Right lobe of liver (tissue), 4 donors: ENCODE data around the gene GRB10.

Source experiments
- POLR2A ChIP-seq: fragments of 450-650 bp; IDR thresholded peaks from one replicate; pipeline ENCODE4 v1.6.1; 2017; ENCODE audit warnings: antibody characterized with exemption, mild to moderate bottlenecking
- TF ChIP-seq, protein P1 (sequence below), 4 donors: fragments of 200-600 bp in 3 of 4; fragments of 450-650 bp in 1 of 4; IDR thresholded peaks; one replicate each; pipeline versions ENCODE4 v1.5.1 to v1.8.0; 2016 to 2022; ENCODE audit warnings: antibody characterized with exemption in 4 of 4, mild to moderate bottlenecking in 2 of 4
- donor health status: DM: no; HTN: no; CAD: no.
- donor health status: DM: no; HTN: no; CAD: no.
- donor health status: DM: no; HTN: yes; CAD: no.

DNA sequence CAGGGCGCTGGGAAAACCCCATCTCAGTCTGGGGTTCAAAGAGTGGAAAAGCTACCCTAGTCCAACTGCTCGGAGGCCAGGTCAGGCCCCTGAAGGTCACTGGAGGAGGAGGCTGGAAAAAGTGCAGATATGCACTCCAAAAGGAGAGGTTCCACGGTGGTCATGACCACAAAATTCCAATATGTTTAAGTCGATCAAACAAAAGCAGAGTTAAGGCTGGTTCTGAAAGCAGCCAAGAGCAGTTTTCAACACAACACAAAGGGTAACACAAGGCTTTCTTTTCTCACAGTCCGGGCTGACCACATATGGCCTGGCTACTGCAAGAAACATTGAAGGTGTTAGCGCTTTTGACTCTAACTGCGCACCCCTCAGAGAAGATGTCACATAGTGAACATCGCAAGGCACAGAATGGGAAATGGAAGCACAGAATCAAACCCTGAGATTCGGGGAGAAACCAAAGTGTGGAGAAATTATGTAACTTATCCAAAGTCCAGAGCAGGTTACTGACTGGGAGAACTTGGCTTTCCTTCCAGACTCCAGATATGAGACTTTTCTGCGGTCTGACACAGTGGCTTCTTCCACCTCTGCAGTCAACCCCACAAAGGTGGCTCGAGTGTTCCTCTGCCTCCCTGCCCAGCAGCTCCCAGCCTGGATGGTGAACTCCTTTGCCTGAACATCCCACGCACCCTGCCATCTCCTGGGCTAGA is 1.3 kb upstream of the GRB10 start:
- TF ChIP-seq, protein P1, sequence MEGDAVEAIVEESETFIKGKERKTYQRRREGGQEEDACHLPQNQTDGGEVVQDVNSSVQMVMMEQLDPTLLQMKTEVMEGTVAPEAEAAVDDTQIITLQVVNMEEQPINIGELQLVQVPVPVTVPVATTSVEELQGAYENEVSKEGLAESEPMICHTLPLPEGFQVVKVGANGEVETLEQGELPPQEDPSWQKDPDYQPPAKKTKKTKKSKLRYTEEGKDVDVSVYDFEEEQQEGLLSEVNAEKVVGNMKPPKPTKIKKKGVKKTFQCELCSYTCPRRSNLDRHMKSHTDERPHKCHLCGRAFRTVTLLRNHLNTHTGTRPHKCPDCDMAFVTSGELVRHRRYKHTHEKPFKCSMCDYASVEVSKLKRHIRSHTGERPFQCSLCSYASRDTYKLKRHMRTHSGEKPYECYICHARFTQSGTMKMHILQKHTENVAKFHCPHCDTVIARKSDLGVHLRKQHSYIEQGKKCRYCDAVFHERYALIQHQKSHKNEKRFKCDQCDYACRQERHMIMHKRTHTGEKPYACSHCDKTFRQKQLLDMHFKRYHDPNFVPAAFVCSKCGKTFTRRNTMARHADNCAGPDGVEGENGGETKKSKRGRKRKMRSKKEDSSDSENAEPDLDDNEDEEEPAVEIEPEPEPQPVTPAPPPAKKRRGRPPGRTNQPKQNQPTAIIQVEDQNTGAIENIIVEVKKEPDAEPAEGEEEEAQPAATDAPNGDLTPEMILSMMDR (IDR thresholded peaks at IDR 0.05), result no peak
- no peak for TF ChIP-seq POLR2A
